C4-2B (cell line): ENCODE measurements around the gene FGD2.
"Not testable (repeated sequence)": the region's sequence is repeated elsewhere in the genome, so short reads cannot be mapped to it uniquely, and the experiment has no call there.

Source experiments
- H3K27ac ChIP-seq: fragments of 450-650 bp; 2 replicates; pipeline ENCODE4 v1.5.1; 2017
- CTCF ChIP-seq: fragments of 450-650 bp; conservative IDR thresholded peaks from 2 replicates; pipeline ENCODE4 v1.5.1; 2017; ENCODE audit warnings: mild to moderate bottlenecking
- ZFX ChIP-seq: fragments of 450-650 bp; IDR thresholded peaks from 2 replicates; pipeline ENCODE4 v1.6.1; 2017

Gene FGD2

GRCh38 chr6:37057128-37057471 lies 51.6 kb downstream of the FGD2 start:
- no peak overlapping the region for H3K27ac ChIP-seq
- TF ChIP-seq ZFX (no peak), CTCF (no peak)

- no peak overlapping the region for H3K27ac ChIP-seq
- TF ChIP-seq ZFX (no peak), CTCF (no peak)
Observed at GRCh38 chr6:37057678-37058077, 52.2 kb downstream of the FGD2 start.

GRCh38 chr6:37058084-37058586 lies 52.7 kb downstream of the FGD2 start:
- no peak overlapping the region for H3K27ac ChIP-seq
- TF ChIP-seq CTCF (no peak), ZFX (no peak)

- H3K27ac ChIP-seq = not testable (repeated sequence)
Observed at GRCh38 chr6:37058984-37059343, 53.5 kb downstream of the FGD2 start.

GRCh38 chr6:37059344-37060194 lies 54.1 kb downstream of the FGD2 start:
- TF ChIP-seq CTCF (no peak), ZFX (no peak)
- no peak overlapping the region for H3K27ac ChIP-seq

GRCh38 chr6:37060195-37060559 lies 54.7 kb downstream of the FGD2 start:
- no peak for TF ChIP-seq CTCF
- no peak for TF ChIP-seq ZFX
- H3K27ac ChIP-seq = no peak overlapping the region

- H3K27ac ChIP-seq = no peak overlapping the region
- no peak for TF ChIP-seq ZFX
- no peak for TF ChIP-seq CTCF
Observed at GRCh38 chr6:37061157-37061804, 55.8 kb downstream of the FGD2 start.
